ENCODE results near the gene MYBPC2. TPM values are rescaled to one million over a fixed set of nuclear protein-coding genes. Genes with fewer than 3 reads are reported as not detected.

Gene MYBPC2
- total RNA-seq, 1 experiment from 2014 or later: 0.18 TPM

GRCh38 chr19:50399368-50399745 lies 33.3 kb upstream of the MYBPC2 start:
- TF ChIP-seq TCF7L2 (IDR thresholded peaks at IDR 0.05; ENCODE audit: low read depth, low read length) (no peak), SIN3A (IDR thresholded peaks at IDR 0.05; ENCODE audit: borderline replicate concordance, insufficient read depth, low read depth, low read length) (no peak), CTCF (IDR thresholded peaks at IDR 0.05) (no peak), REST (IDR thresholded peaks at IDR 0.05; ENCODE audit: insufficient read depth in 1 of 2, low read depth in 2 of 2, low read length in 1 of 2) (no peak), POLR2AphosphoS5 (IDR thresholded peaks at IDR 0.05; ENCODE audit: low read depth, low read length) (no peak)
- Histone ChIP-seq H3K4me3 (ENCODE audit: low read depth in 2 of 2, low read length in 2 of 2) (no peak overlapping the region), H3K4me1 (ENCODE audit: control insufficient read depth, insufficient read depth, low read length) (no peaks in the 10 kb centered on the region), H3K27ac (ENCODE audit: low read length) (no peak overlapping the region), H3K27me3 (ENCODE audit: control insufficient read depth, insufficient read depth, low read length) (no peaks in the 10 kb centered on the region), H3K9me3 (ENCODE audit: control insufficient read depth, insufficient read depth, low read depth, low read length) (no peaks in the 10 kb centered on the region), H3K36me3 (ENCODE audit: control insufficient read depth, insufficient read depth, low read length) (no peaks in the 10 kb centered on the region)
- in situ Hi-C loops (cut with HindIII; ENCODE audit: low pct_unique_long_range_greater_than_20kb, low sequenced_read_pairs): no loop called here
- CTCF ChIA-PET: interaction anchor here (0.5 kb wide), 1 partner anchor 776 kb away, joined by 3 read pairs; no protein-coding TSS in a partner anchor
- intact Hi-C loops (cut with micrococcal nuclease; ENCODE audit: unreplicated experiment): no loop called here
- ATAC-seq: no peak
- POLR2A ChIA-PET: interaction anchor here (0.6 kb wide), 1 partner anchor 10 kb away, joined by 3 read pairs; no protein-coding TSS in a partner anchor
- DNase-seq (ENCODE audit: low read depth, low spot score): no peak
- no TSS peak for BruUV-seq (replicated peaks)

GRCh38 chr19:50401605-50402450 lies 30.9 kb upstream of the MYBPC2 start:
- H3K27ac ChIP-seq (ENCODE audit: low read length): no peak overlapping the region
- in situ Hi-C loops (cut with HindIII; ENCODE audit: low pct_unique_long_range_greater_than_20kb, low sequenced_read_pairs) (no loop called here), intact Hi-C loops (cut with micrococcal nuclease; ENCODE audit: unreplicated experiment) (no loop called here)
- ATAC-seq (no peak), DNase-seq (ENCODE audit: low read depth, low spot score) (no peak)
- no peaks in the 10 kb centered on the region for H3K4me1 ChIP-seq (ENCODE audit: control insufficient read depth, insufficient read depth, low read length)
- TSS peak; percentile 50 for BruUV-seq (replicated peaks)
- POLR2A ChIA-PET: interaction anchor here (1.0 kb wide), 1 partner anchor 26 kb away, joined by 3 read pairs; no protein-coding TSS in a partner anchor
- no peak for TF ChIP-seq SIN3A (IDR thresholded peaks at IDR 0.05; ENCODE audit: borderline replicate concordance, insufficient read depth, low read depth, low read length)
- TF ChIP-seq POLR2AphosphoS5 (IDR thresholded peaks at IDR 0.05; ENCODE audit: low read depth, low read length): no peak
- no peak for TF ChIP-seq CTCF (IDR thresholded peaks at IDR 0.05)
- TF ChIP-seq REST (IDR thresholded peaks at IDR 0.05; ENCODE audit: insufficient read depth in 1 of 2, low read depth in 2 of 2, low read length in 1 of 2): no peak
- TF ChIP-seq TCF7L2 (IDR thresholded peaks at IDR 0.05; ENCODE audit: low read depth, low read length): no peak
- H3K9me3 ChIP-seq (ENCODE audit: control insufficient read depth, insufficient read depth, low read depth, low read length): no peaks in the 10 kb centered on the region
- CTCF ChIA-PET: no interaction called here
- no peaks in the 10 kb centered on the region for H3K36me3 ChIP-seq (ENCODE audit: control insufficient read depth, insufficient read depth, low read length)
- no peaks in the 10 kb centered on the region for H3K27me3 ChIP-seq (ENCODE audit: control insufficient read depth, insufficient read depth, low read length)
- H3K4me3 ChIP-seq (ENCODE audit: low read depth in 2 of 2, low read length in 2 of 2): no peak overlapping the region
